ENCODE results near the gene AGL.

- TF ChIP-seq CTCF (conservative IDR thresholded peaks at IDR 0.05; ENCODE audit: low read length) (no peak), EZH2phosphoT487 (IDR thresholded peaks at IDR 0.05; ENCODE audit: borderline replicate concordance, low read depth, low read length) (no peak)
Measured at GRCh38 chr1:99944192-99944591, 94.0 kb downstream of the AGL start.

All from OCI-LY7 (cell line).